ENCODE measurements around the gene CAD. TPM values are rescaled to one million over a fixed set of nuclear protein-coding genes. Genes with fewer than 3 reads are reported as not detected.
A peak's percentile ranks its signal among the peaks of the same experiment; 100 is the strongest.

Gene CAD
- total and polyA plus RNA-seq, 9 of the 15 experiments (the other 6 are each of a cell fraction or from before 2014, with no cell fraction given) = 7.5 to 126 (median 33.7) TPM

DNA sequence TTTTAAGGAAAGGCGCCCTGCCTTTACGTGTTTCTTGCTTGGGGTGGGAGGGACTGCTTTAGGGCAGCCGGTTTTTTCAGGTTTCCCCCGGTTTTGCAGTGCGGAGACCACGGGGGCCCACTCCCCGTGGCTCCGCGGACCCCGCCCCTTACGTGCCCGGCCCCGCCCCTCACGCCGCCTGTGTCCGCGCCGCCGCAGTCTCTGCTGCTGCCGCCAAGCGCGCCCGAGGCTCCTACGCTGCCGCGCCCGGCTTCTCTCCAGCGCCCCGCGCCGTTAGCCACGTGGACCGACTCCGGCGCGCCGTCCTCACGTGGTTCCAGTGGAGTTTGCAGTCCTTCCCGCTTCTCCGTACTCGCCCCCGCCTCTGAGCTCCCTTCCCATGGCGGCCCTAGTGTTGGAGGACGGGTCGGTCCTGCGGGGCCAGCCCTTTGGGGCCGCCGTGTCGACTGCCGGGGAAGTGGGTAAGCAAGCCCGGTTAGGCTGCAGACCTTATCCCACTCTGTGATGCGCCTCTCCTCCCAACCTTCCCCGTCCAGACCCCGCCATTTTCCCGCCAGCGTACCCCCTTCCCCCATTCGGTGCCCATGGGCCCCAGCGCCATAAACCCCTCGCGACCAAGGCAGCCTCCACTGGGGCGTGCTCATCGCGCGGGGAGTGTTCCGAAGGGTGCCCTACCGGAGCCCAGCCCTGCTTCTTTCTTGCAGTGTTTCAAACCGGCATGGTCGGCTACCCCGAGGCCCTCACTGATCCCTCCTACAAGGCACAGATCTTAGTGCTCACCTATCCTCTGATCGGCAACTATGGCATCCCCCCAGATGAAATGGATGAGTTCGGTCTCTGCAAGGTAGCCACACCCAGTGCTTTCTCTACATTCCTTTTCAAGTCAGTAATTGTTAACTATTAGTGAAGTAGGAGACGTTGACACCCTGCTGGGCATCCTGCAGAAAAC is at the start of gene CAD (continued):
- TF ChIP-seq MEF2D (tag; conservative IDR thresholded peaks at IDR 0.05; ENCODE audit: low read depth) (no peak), ERF (CRISPR knock-in tag; IDR thresholded peaks at IDR 0.05) (no peak; the same call in 1 of the 2 replicates), FOXA1 (IDR thresholded peaks at IDR 0.05; ENCODE audit: borderline replicate concordance) (no peak), BRCA1 (IDR thresholded peaks at IDR 0.05) (no peak), BRCA1 (CRISPR knock-in tag; IDR thresholded peaks at IDR 0.05) (no peak), ZNF146 (CRISPR knock-in tag; IDR thresholded peaks at IDR 0.05; ENCODE audit: unreplicated experiment) (no peak), NEUROD1 (IDR thresholded peaks at IDR 0.05; ENCODE audit: borderline replicate concordance, low read depth, low read length, partially characterized antibody) (no peak), SAFB2 (IDR thresholded peaks at IDR 0.05; ENCODE audit: borderline replicate concordance, low read depth, low read length, severe bottlenecking) (no peak), POLR2AphosphoS5 (IDR thresholded peaks at IDR 0.05; ENCODE audit: control insufficient read depth, insufficient read depth, low read depth, low read length) (peak; percentile 69; the same call in 1 of the 2 replicates), ESRRA (IDR thresholded peaks at IDR 0.05; ENCODE audit: borderline replicate concordance, low read depth) (no peak), U2AF1 (optimal IDR thresholded peaks at IDR 0.05; ENCODE audit: low read depth, low read length) (no peak), SP2 (IDR thresholded peaks at IDR 0.05; ENCODE audit: extremely low read depth, low read depth, low read length, poor library complexity, severe bottlenecking) (no peak), NR3C1 (CRISPR knock-in tag; IDR thresholded peaks at IDR 0.05) (peak; percentile 71; the same call in 1 of the 2 replicates), GABPB2 (CRISPR knock-in tag; conservative IDR thresholded peaks at IDR 0.05) (no peak), ZKSCAN3 (CRISPR knock-in tag; IDR thresholded peaks at IDR 0.05) (no peak), XRCC4 (IDR thresholded peaks at IDR 0.05; ENCODE audit: extremely low read depth, insufficient read depth, insufficient read length) (no peak), PML (IDR thresholded peaks at IDR 0.05; ENCODE audit: low read length) (peak; percentile 50), CBX5 (IDR thresholded peaks at IDR 0.05; ENCODE audit: borderline replicate concordance, low read depth) (no peak), MYBL2 (IDR thresholded peaks at IDR 0.05; ENCODE audit: low read depth) (no peak), MYBL2 (CRISPR knock-in tag; IDR thresholded peaks at IDR 0.05; ENCODE audit: borderline replicate concordance) (no peak), ELF1 (tag; IDR thresholded peaks at IDR 0.05) (no peak), TEAD2 (tag; IDR thresholded peaks at IDR 0.05) (no peak)
- TF ChIP-seq, protein P1, sequence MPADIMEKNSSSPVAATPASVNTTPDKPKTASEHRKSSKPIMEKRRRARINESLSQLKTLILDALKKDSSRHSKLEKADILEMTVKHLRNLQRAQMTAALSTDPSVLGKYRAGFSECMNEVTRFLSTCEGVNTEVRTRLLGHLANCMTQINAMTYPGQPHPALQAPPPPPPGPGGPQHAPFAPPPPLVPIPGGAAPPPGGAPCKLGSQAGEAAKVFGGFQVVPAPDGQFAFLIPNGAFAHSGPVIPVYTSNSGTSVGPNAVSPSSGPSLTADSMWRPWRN (IDR thresholded peaks at IDR 0.05; ENCODE audit: low read depth) = no peak
- TF ChIP-seq, protein P2, sequence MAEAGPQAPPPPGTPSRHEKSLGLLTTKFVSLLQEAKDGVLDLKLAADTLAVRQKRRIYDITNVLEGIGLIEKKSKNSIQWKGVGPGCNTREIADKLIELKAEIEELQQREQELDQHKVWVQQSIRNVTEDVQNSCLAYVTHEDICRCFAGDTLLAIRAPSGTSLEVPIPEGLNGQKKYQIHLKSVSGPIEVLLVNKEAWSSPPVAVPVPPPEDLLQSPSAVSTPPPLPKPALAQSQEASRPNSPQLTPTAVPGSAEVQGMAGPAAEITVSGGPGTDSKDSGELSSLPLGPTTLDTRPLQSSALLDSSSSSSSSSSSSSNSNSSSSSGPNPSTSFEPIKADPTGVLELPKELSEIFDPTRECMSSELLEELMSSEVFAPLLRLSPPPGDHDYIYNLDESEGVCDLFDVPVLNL (CRISPR knock-in tag; IDR thresholded peaks at IDR 0.05; ENCODE audit: low read depth) = peak; percentile 40; the same call in 1 of the 2 replicates
- TF ChIP-seq, protein P3, sequence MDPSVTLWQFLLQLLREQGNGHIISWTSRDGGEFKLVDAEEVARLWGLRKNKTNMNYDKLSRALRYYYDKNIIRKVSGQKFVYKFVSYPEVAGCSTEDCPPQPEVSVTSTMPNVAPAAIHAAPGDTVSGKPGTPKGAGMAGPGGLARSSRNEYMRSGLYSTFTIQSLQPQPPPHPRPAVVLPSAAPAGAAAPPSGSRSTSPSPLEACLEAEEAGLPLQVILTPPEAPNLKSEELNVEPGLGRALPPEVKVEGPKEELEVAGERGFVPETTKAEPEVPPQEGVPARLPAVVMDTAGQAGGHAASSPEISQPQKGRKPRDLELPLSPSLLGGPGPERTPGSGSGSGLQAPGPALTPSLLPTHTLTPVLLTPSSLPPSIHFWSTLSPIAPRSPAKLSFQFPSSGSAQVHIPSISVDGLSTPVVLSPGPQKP (CRISPR knock-in tag; IDR thresholded peaks at IDR 0.05) = no peak
